Testis (tissue), 3 donors: ENCODE results near the gene CASP7. TPM values are rescaled to one million over a fixed set of nuclear protein-coding genes. Genes with fewer than 3 reads are reported as not detected.

Experiments
- DNase-seq: peaks from one replicate; pipeline ENCODE4 v3.0.0-alpha.2; 2019
- H3K27ac ChIP-seq, 2 donors: fragments of 200-600 bp; sonication (generic); one replicate each; pipeline ENCODE4 v1.5.1; 2019
- H3K27me3 ChIP-seq: fragments of 200-600 bp; sonication (generic); one replicate; pipeline ENCODE4 v1.5.1; 2019
- H3K36me3 ChIP-seq: fragments of 200-600 bp; sonication (generic); one replicate; pipeline ENCODE4 v1.5.1; 2017; ENCODE audit warnings: low read depth; ENCODE audit errors: missing control alignments
- H3K4me1 ChIP-seq: fragments of 200-600 bp; sonication (generic); one replicate; pipeline ENCODE4 v1.5.1; 2019
- H3K4me3 ChIP-seq, 2 donors: fragments of 200-600 bp; sonication (generic); one replicate each; pipeline ENCODE4 v1.5.1; 2017 to 2019
- H3K9me3 ChIP-seq: fragments of 200-600 bp; sonication (generic); one replicate; pipeline ENCODE4 v1.5.1; 2017
- POLR2A ChIP-seq: fragments of 450-650 bp; IDR thresholded peaks from one replicate; pipeline ENCODE4 v1.6.1; 2017; ENCODE audit warnings: antibody characterized with exemption, mild to moderate bottlenecking, moderate library complexity
- WGBS, 2 donors: methylation state at CpG; one replicate each; pipeline ENCODE4 v1.1.5; 2018; 5-methylcytosine and 5-hydroxymethylcytosine counted together
- intact Hi-C: fragments of 100-400 bp; cut with DNase I; formaldehyde crosslinking; loops from one replicate; pipeline ENCODE4 v1.15.1; 2023; ENCODE audit warnings: low total_unique reads
- polyA plus RNA-seq: library from polyadenylated mRNA; stranded (reverse); fragments of 350-450 nt; fragmentation: Illumina TruSeq; extraction: RNeasy Lipid Tissue Mini Kit (QIAGEN cat#74804); gene quantifications from one replicate; pipeline ENCODE4 v1.2.3, GENCODE V29; 2014; ENCODE audit warnings: low read depth, low replicate concordance; ENCODE audit not compliant: insufficient read depth
- total RNA-seq, 2 donors: library from RNA; depleted of rRNA; stranded (reverse); fragments of >200 nt; gene quantifications; one replicate each; pipeline ENCODE4 v1.2.3, GENCODE V29; 2016
- TF ChIP-seq, protein P1 (sequence below), 3 experiments: fragments of 450-650 bp in 2 of 3; fragments of 200-600 bp in 1 of 3; sonication (generic) in 1 of 3; IDR thresholded peaks; one replicate each; pipeline ENCODE4 v1.5.1; 2016 to 2019; ENCODE audit warnings: antibody characterized with exemption in 3 of 3, mild to moderate bottlenecking in 2 of 3, moderate library complexity in 1 of 3

CASP7 gene
- total and polyA plus RNA-seq, 3 donors from 2014 or later, result 7.5 to 12.7 (median 11.8) TPM

DNA sequence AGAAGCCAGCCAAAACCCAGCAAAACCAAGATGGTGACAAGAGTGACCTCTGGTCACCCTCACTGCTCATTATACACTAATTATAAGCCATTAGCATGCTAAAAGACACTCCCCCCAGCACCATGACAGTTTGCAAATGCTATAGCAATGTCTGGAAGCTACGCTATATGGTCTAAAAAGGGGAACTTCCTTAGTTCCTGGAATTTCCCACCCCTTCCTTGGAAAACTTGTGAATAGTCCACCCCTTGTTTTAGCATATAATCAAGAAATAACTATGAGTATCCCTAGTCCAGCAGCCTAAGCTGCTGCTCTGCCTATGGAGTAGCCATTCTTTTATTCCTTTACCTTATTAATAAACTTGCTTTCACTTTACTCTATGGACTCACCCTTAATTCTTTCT, 16.0 kb downstream of the CASP7 start:
- no peaks in the 10 kb centered on the region for H3K9me3 ChIP-seq
- TF ChIP-seq POLR2A, result no peak
- TF ChIP-seq, protein P1, sequence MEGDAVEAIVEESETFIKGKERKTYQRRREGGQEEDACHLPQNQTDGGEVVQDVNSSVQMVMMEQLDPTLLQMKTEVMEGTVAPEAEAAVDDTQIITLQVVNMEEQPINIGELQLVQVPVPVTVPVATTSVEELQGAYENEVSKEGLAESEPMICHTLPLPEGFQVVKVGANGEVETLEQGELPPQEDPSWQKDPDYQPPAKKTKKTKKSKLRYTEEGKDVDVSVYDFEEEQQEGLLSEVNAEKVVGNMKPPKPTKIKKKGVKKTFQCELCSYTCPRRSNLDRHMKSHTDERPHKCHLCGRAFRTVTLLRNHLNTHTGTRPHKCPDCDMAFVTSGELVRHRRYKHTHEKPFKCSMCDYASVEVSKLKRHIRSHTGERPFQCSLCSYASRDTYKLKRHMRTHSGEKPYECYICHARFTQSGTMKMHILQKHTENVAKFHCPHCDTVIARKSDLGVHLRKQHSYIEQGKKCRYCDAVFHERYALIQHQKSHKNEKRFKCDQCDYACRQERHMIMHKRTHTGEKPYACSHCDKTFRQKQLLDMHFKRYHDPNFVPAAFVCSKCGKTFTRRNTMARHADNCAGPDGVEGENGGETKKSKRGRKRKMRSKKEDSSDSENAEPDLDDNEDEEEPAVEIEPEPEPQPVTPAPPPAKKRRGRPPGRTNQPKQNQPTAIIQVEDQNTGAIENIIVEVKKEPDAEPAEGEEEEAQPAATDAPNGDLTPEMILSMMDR (IDR thresholded peaks at IDR 0.05), result no peak
- no peak for DNase-seq
- H3K4me1 ChIP-seq, result no peaks in the 10 kb centered on the region
- no peak overlapping the region for H3K4me3 ChIP-seq
- 93 to 100% methylated on average over 1 of the region's 1 CpG for whole genome bisulfite sequencing, 2 donors
- H3K36me3 ChIP-seq, result no peaks in the 10 kb centered on the region
- no peaks in the 10 kb centered on the region for H3K27me3 ChIP-seq
- intact Hi-C loops, result no loop called here
- H3K27ac ChIP-seq, result no peak overlapping the region

DNA sequence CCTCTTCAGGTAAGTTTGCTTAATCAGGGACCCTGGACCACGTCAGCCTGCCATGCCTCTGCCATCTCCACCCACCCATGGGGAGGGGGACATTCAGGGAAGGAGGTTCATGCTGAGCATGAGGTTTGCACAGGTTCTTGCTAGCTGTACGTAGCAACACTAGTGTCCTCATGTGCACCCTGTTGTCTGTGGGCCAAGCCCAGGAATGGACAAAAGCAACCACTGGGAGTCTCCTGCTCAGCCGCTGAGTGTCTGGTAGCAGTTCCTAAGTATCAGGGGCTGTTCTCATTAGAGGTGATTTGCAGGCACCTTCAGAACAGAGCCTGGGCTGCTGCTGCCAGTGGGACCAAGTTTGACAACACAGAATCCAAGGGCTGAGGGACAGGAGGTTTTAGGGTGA, 17.9 kb downstream of the CASP7 start:
- Histone ChIP-seq H3K27ac (no peak overlapping the region), H3K27me3 (no peaks in the 10 kb centered on the region), H3K4me3 (no peak overlapping the region), H3K36me3 (no peaks in the 10 kb centered on the region), H3K4me1 (no peaks in the 10 kb centered on the region), H3K9me3 (no peaks in the 10 kb centered on the region)
- no peak for DNase-seq
- intact Hi-C loops, result no loop called here
- TF ChIP-seq, protein P1 (IDR thresholded peaks at IDR 0.05), result no peak
- no peak for TF ChIP-seq POLR2A
- WGBS, 2 donors, result 69 to 100% methylated on average over 3 of the region's 3 CpGs

DNA sequence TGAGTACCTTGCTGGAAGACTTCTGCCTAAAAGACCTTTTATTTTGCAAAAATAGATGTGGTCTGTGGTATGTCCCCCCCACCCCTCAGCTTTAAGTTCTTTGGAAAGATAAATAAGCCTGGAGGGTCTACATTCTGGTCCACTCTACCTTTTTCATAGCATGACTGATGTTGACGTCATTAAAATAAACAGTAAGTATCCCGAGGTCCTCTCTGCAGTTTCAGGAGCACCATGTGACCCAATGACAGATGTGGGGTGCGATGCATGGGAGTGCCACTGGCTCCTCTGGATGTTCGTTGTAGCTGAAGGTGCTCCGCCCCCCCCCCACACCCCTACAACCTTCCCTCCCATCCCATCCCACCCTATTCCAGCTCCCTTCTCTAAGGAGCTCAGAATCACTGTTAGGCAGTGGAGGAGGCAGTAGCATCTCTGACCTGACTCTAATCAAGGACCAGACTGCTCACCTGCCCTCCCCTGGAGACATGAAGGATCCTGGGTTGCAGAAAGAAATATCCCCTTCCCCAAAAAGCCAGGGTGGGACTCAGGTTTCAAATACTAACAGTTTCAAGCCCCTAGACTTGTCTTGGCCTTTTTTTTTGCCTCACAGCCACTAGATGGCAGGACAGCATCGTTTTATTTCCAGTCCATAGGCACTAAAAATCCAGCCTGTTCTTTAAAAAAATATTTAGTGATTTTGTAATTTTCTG, 25.1 kb downstream of the CASP7 start:
- no peaks in the 10 kb centered on the region for H3K27me3 ChIP-seq
- no peaks in the 10 kb centered on the region for H3K9me3 ChIP-seq
- no peak overlapping the region for H3K4me3 ChIP-seq
- H3K36me3 ChIP-seq, result no peaks in the 10 kb centered on the region
- 60 to 66% methylated on average over 6 of the region's 6 CpGs for WGBS, 2 donors
- intact Hi-C loops, result no loop called here
- DNase-seq, result peak; percentile 24
- H3K27ac ChIP-seq, result no peak overlapping the region
- H3K4me1 ChIP-seq, result peaks cover 6% of the 10 kb centered on the region
- TF ChIP-seq POLR2A, result no peak
- TF ChIP-seq, protein P1 (IDR thresholded peaks at IDR 0.05), result peak; percentile 22 to 50 (median 48)

DNA sequence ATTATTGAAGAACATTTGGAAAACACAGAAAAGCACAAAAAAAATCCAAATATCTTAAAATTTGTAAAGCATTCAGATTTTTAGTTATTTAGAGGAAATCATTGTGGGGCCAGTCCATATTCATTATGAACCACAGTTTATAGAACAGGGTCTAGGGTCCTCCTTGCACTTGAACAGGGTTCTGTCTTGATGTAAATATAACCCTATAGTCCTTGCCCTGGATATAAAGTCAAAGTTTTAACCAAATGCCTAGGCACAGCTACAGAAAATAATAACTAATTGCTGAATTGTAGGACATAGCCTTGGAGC, 25.6 kb downstream of the CASP7 start:
- H3K36me3 ChIP-seq, result no peaks in the 10 kb centered on the region
- peaks cover 6% of the 10 kb centered on the region for H3K4me1 ChIP-seq
- H3K9me3 ChIP-seq, result no peaks in the 10 kb centered on the region
- no peak overlapping the region for H3K4me3 ChIP-seq
- H3K27ac ChIP-seq, result no peak overlapping the region
- intact Hi-C loops, result no loop called here
- no peaks in the 10 kb centered on the region for H3K27me3 ChIP-seq
- DNase-seq, result no peak
- TF ChIP-seq POLR2A, result no peak
- TF ChIP-seq, protein P1 (IDR thresholded peaks at IDR 0.05), result no peak

DNA sequence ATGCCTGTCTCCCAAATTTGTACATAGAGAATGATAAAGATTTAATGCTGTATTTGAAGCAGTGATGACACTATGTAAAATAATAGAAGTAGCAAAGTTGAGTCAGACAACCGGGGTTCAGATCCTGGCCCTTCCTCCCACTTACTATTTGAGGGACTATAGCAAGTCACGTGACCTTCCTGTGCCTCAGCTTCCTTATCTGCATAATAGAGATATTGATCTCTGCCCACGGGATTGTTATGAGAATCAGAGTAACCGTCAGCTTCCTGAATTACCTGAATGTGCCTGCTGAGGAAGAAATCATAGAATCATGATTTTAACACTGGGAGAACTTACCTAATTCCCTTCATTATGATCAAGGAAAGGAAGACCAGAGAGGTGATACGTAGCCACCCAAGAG, 26.9 kb downstream of the CASP7 start:
- TF ChIP-seq POLR2A, result no peak
- TF ChIP-seq, protein P1 (IDR thresholded peaks at IDR 0.05), result no peak
- Histone ChIP-seq H3K4me1 (peaks cover 6% of the 10 kb centered on the region), H3K4me3 (no peak overlapping the region), H3K9me3 (no peaks in the 10 kb centered on the region), H3K27me3 (no peaks in the 10 kb centered on the region), H3K36me3 (no peaks in the 10 kb centered on the region), H3K27ac (no peak overlapping the region)
- intact Hi-C loops, result no loop called here
- no peak for DNase-seq
- WGBS, 2 donors, result 73 to 76% methylated on average over 5 of the region's 5 CpGs
